Frontal cortex (tissue), 4 donors: ENCODE data around the gene GNAL. TPM values are rescaled to one million over a fixed set of nuclear protein-coding genes. Genes with fewer than 3 reads are reported as not detected.
"Not testable (repeated sequence)": the region's sequence is repeated elsewhere in the genome, so short reads cannot be mapped to it uniquely, and the experiment has no call there.

Experiments
- DNase-seq, 2 donors: peaks; one replicate each; pipeline ENCODE4 v3.0.0; 2012; ENCODE audit warnings: low spot score in 2 of 2
- FAIRE-seq: peaks from 2 replicates; lab custom pipeline; 2012; peaks lifted over from hg19 to GRCh38; lab: Jason Lieb, UNC
- total RNA-seq: library from RNA; depleted of rRNA; stranded (reverse); fragments of >200 nt; gene quantifications from one replicate; pipeline ENCODE4 v1.2.3, GENCODE V29; 2014
- donor health status: control.
- donor health status: control.
- donor health status: control.

GNAL gene
- total RNA-seq, 1 donor from 2014 or later = 92.9 TPM

DNA sequence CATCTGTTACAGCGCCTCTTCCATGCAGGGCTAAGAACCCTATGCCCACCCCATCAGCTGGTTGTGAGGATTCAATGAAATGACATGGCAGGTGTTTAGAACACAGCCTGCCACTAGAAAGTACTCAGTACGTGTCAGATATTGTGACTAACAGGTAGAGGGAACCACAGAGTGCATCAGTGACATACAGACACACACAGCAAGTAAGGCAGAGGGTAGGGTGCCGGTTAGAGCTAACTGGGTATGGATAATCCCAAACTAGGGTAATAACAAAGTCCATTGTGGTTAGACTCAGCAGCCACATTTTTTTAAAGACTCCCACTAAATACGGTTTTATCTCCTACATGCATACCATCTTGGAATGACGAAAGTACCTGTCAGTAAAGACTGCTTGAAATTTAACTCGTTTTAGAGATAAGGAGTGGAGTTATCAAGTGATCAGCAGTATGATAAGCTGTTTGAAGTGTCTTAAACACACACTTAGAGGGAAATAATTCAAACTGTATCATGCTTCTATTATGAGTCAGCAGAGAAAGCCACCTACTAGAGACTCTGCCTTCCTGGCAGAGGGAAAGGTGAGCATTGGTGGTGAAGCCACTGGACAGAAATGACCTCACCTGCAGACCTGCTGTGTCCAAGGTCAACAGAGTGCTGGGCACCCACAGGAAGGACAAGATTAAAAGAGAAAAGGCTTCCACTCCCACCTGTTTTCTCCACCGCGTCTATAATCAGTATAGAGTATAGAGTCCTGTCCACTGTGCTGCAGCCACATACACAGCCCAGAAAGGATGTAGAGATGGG, 198.5 kb downstream of the GNAL start:
- no peak for FAIRE-seq

GRCh38 chr18:11888726-11889125, 199.7 kb downstream of the GNAL start:
- FAIRE-seq = no peak
- no peak for DNase-seq

More for the DNA sequence above, 198.5 kb downstream of the GNAL start:
- no peak for DNase-seq

GRCh38 chr18:11889284-11889683, 200.2 kb downstream of the GNAL start:
- no peak for DNase-seq
- no peak for FAIRE-seq

DNA sequence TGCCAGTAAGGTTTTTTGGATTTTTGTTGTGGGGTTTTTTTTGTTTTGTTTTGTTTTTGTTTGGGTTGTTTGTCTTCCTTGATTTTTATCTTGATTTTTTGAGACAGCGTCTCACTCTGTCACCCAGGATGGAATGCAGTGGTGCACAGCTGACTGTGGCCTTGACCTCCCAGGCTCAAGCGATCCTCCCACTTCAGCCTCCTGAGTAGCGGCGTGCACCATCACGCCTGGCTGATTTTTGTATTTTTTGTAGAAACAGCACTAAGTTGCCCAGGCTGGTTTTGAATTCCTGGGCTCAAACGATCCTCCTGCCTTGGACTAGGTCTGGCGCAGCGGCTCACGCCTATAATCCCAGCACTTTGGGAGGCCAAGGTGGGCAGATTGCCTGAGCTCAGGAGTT, 202.7 kb downstream of the GNAL start:
- no peak for FAIRE-seq
- no peak for DNase-seq

- not testable (repeated sequence) for DNase-seq, FAIRE-seq
These were observed 203.4 kb downstream of the GNAL start for GRCh38 chr18:11892438-11892837.

GRCh38 chr18:11897781-11898180, 208.7 kb downstream of the GNAL start:
- DNase-seq = no peak
- no peak for FAIRE-seq

DNA sequence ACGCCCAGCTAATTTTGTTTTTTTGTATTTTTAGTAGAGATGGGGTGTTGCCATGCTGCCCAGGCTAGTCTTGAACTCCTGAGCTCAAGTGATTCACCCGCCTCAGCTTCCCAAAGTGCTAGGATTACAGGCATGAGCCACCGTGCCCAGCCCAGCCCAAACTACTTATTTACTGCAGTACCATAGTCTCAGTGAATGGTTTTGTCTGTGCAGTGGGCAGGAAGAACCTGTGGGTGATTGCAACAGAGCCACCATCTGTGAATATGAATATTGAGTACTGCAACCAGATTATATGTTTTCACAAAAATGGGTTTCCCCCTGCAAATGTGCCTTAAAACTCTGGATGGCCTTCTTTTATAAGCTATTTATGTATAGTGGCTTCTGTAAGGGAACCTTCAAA, 210.0 kb downstream of the GNAL start:
- FAIRE-seq (no peak), DNase-seq (no peak)

DNA sequence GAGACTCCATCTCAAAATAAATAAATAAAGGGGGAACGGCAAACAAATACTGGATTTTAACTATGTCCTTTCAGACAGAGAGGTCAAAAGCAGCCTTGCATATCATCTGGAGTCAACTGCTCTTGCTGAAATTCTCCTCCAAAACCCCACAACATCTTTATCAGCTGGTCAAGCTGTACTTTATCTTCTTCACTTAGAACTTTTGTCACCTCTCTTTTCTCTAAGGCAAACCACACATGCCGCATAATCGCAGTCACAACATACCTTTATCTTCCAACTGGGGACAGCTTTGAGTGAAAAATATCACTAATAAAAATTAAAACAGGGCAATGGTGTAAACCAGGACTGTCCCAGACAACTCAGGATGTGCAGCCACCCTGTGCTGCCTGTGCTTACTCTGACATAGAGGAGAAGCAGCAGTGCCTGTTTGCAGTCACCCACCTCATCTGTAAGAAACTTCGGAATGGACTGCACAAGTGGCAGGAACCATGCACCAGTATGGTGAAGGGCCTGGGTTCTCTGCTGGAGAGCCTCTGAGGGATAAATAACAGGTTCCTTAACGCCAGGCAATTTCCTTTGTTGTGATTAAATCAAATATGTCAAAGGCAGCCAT, 212.9 kb downstream of the GNAL start:
- no peak for FAIRE-seq
- no peak for DNase-seq

DNA sequence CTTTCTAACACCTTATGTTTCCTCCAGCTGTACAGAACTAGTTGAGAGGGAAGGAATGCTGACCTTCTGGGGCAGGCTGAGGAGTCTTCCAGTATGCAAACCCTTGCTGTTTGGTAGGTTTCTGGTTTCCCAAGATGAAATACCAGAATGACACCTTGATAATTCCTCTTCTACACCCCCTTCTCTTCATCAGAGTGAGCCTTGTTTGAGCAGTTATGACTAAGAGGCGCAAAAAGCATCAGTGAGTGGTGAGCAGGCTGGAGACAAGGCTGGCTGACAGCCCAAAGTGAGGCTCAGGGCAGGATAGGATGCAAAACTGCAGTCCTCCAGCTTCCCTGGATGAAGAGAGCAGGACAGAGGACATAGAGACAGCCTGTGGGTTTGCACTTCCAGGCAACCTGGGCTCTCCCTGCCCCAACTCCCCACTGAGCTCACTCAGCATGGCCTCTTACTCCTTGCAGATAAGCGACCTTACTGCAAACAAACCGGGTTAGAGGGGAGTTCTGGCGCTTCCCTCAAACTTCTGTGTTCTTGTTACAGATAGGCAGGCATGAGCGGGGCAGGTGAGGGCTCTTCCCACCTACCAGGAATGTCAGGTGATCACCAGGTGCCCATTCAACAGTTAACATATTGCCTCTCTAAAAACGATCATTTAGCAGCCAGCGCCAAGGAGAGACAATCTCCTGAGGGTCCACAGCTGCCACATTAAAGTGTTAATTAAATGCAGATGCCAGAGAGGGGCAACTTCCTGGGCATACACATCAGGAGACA, 213.6 kb downstream of the GNAL start:
- FAIRE-seq = no peak
- no peak for DNase-seq

GRCh38 chr18:11905613-11906012, 216.5 kb downstream of the GNAL start:
- FAIRE-seq (no peak), DNase-seq (no peak)

- DNase-seq (no peak), FAIRE-seq (no peak)
These were observed 217.1 kb downstream of the GNAL start for GRCh38 chr18:11906176-11906575.

- DNase-seq (no peak), FAIRE-seq (no peak)
These were observed 218.1 kb downstream of the GNAL start for GRCh38 chr18:11906926-11907874.

- no peak for FAIRE-seq
- peak; percentile 90 for DNase-seq
These were observed 219.4 kb downstream of the GNAL start, which contains the start of gene MPPE1 for GRCh38 chr18:11908182-11909060. TSS of gene MPPE1 (minus strand) at chr18:11908317. CDS start at chr18:11897264, 11,053 bp downstream.

- no peak for DNase-seq
- no peak for FAIRE-seq
These were observed 220.0 kb downstream of the GNAL start for GRCh38 chr18:11909061-11909455.

- DNase-seq (peak in 1 of 2 donors; percentile 24), FAIRE-seq (no peak)
These were observed 220.5 kb downstream of the GNAL start for GRCh38 chr18:11909591-11910026.

DNA sequence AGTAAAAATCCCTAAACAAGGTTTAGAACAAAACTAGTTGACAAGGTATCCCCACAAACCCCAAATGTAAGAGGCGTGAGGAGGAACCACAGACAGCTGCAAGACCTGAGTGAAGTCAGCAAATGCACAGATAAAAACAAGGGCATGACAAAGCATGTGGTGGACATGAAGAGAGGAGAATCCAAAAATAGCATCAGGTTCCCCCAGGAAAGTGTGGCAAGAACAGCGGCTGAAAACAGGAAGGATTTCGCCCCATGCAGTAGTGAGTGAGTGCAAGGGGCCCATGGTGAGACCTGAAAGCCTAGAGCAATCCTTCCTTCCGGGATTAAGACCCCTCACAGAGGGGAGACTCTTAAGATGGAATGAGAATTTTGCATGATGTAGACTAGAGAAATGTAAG, 227.8 kb downstream of the GNAL start:
- FAIRE-seq, DNase-seq: not testable (repeated sequence)

GRCh38 chr18:11919522-11919921, 230.5 kb downstream of the GNAL start:
- FAIRE-seq, DNase-seq: not testable (repeated sequence)

DNA sequence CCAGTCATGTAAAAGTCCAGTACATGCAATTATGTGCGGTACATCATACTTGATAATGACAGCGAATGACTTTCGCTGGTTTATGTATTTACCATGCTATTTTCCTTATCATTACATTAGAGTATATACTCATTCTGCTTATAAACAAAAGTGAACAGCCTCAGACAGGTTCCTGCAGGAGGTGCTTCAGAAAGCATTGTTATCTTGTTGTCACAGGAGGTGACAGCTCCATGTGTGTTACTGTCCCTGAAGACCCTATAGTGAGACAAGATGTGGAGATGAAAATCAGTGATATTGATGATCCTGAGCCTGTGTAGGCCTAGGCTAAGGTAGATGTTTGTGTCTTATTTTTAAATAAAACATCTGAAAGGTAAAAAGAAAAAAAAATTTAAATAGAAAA, 234.4 kb downstream of the GNAL start:
- DNase-seq (no peak), FAIRE-seq (no peak)
